PFSK-1 (cell line): ENCODE results near the gene AGMO.

ENCODE experiments used
- FOXP2 ChIP-seq: optimal IDR thresholded peaks from 2 replicates; pipeline ENCODE3; 2011; ENCODE audit warnings: borderline replicate concordance, control low read depth, inconsistent platforms; ENCODE audit not compliant: insufficient read depth; ENCODE audit errors: extremely low read length, extremely low read depth
- POLR2AphosphoS5 ChIP-seq: IDR thresholded peaks from 2 replicates; pipeline ENCODE4 v1.6.1; 2012; ENCODE audit warnings: low read depth, mild to moderate bottlenecking, control low read depth, low read length, moderate library complexity
- REST ChIP-seq, 2 experiments: IDR thresholded peaks; 2 replicates each; pipeline versions ENCODE4 v1.6.1 to v1.8.0; 2011 to 2012; ENCODE audit warnings: low read depth in 2 of 2, low read length in 2 of 2, control low read depth in 1 of 2, inconsistent platforms in 1 of 2, mild to moderate bottlenecking in 1 of 2, moderate library complexity in 1 of 2; ENCODE audit not compliant: insufficient read depth in 1 of 2
- SIN3A ChIP-seq: IDR thresholded peaks from 2 replicates; pipeline ENCODE4 v1.6.1; 2012; ENCODE audit warnings: mild to moderate bottlenecking, low read length, moderate library complexity, borderline replicate concordance; ENCODE audit not compliant: insufficient read depth
- TAF1 ChIP-seq: IDR thresholded peaks from 2 replicates; pipeline ENCODE4 v1.6.1; 2012; ENCODE audit warnings: low read length, control low read depth, borderline replicate concordance; ENCODE audit not compliant: insufficient read depth

AGMO gene

DNA sequence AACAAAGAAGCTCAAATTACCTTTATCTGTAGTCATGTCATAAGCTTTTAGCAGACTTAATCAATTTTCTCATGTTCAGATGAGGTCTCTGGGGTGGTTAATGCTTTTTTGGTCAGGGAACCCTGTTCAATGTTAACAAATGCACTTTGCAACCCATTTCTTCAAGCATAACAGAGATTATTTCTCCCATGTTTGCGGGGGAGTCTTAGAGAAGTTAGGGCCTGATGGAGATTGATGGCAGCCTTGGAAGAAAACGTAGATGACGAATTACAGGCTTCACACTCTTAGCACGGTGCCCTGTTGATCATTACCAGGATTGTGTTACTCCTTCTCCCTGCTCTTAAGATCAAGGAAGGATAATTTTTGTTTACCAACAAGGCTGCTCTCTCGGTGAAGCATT, 76.4 kb downstream of the AGMO start:
- TF ChIP-seq TAF1 (no peak), FOXP2 (no peak), REST (IDR thresholded peaks at IDR 0.05; ENCODE audit: insufficient read depth in 1 of 2, low read depth in 2 of 2, low read length in 2 of 2) (no peak), POLR2AphosphoS5 (no peak), SIN3A (no peak)

DNA sequence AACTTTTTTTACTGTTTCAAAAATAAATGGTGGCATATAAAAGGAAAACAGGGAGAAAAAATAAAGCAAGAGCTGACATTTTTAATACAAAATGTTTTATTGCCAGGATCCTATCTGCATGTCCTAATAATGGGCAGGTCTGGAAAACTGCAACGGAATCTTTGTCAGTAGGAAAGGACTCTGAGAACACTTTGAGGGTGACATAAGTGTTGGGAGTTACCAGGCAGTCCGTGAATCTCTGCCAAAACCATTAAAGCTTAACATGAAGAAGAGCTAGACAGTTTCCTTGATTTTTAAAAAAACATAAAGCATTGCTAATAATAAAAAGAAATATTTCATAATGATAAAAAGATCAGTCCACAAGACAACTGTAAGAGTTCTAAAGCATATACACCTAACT, 80.7 kb downstream of the AGMO start:
- TF ChIP-seq REST (IDR thresholded peaks at IDR 0.05; ENCODE audit: insufficient read depth in 1 of 2, low read depth in 2 of 2, low read length in 2 of 2) (no peak), POLR2AphosphoS5 (no peak), TAF1 (no peak), FOXP2 (no peak), SIN3A (no peak)

- TF ChIP-seq REST (IDR thresholded peaks at IDR 0.05; ENCODE audit: insufficient read depth in 1 of 2, low read depth in 2 of 2, low read length in 2 of 2) (no peak), POLR2AphosphoS5 (no peak), SIN3A (no peak), FOXP2 (no peak), TAF1 (no peak)
These were observed 83.4 kb downstream of the AGMO start for GRCh38 chr7:15478401-15478800.

- no peak for TF ChIP-seq SIN3A
- TF ChIP-seq POLR2AphosphoS5 = no peak
- no peak for TF ChIP-seq REST (IDR thresholded peaks at IDR 0.05; ENCODE audit: insufficient read depth in 1 of 2, low read depth in 2 of 2, low read length in 2 of 2)
- TF ChIP-seq FOXP2 = no peak
- no peak for TF ChIP-seq TAF1
These were observed 85.3 kb downstream of the AGMO start for GRCh38 chr7:15476531-15476918.
